ENCODE measurements around the gene PPA1.
"Not testable (repeated sequence)": the region's sequence is repeated elsewhere in the genome, so short reads cannot be mapped to it uniquely, and the experiment has no call there.

Gene PPA1

GRCh38 chr10:70206762-70207161 is 26.5 kb downstream of the PPA1 start:
- DNase-seq: no peak

GRCh38 chr10:70201105-70201504 is 32.1 kb downstream of the PPA1 start:
- no peak for DNase-seq

- DNase-seq: no peak
Measured at GRCh38 chr10:70198696-70199466, 34.3 kb downstream of the PPA1 start.

GRCh38 chr10:70197235-70197945 is 35.8 kb downstream of the PPA1 start:
- DNase-seq: no peak

- no peak for DNase-seq
Measured at GRCh38 chr10:70193391-70193844, 39.8 kb downstream of the PPA1 start.

- no peak for DNase-seq
Measured at GRCh38 chr10:70192326-70192968, 40.8 kb downstream of the PPA1 start.

- DNase-seq: no peak
Measured at GRCh38 chr10:70191972-70192305, 41.3 kb downstream of the PPA1 start.

GRCh38 chr10:70191161-70191971 is 41.9 kb downstream of the PPA1 start:
- DNase-seq: no peak

- DNase-seq: no peak
Measured at GRCh38 chr10:70190581-70190980, 42.6 kb downstream of the PPA1 start.

GRCh38 chr10:70190102-70190501 is 43.1 kb downstream of the PPA1 start:
- no peak for DNase-seq

GRCh38 chr10:70188768-70189167 is 44.5 kb downstream of the PPA1 start:
- DNase-seq: no peak

- no peak for DNase-seq
Measured at GRCh38 chr10:70186571-70186970, 46.7 kb downstream of the PPA1 start.

GRCh38 chr10:70186090-70186489 is 47.1 kb downstream of the PPA1 start:
- DNase-seq: no peak

GRCh38 chr10:70183304-70183703 is 49.9 kb downstream of the PPA1 start:
- DNase-seq: no peak

- DNase-seq: not testable (repeated sequence)
Measured at GRCh38 chr10:70179209-70179608, 54.0 kb downstream of the PPA1 start.

- no peak for DNase-seq
Measured at GRCh38 chr10:70178139-70178725, 55.0 kb downstream of the PPA1 start.

- no peak for DNase-seq
Measured at GRCh38 chr10:70176441-70176840, 56.8 kb downstream of the PPA1 start.

- DNase-seq: no peak
Measured at GRCh38 chr10:70175516-70175915, 57.7 kb downstream of the PPA1 start.

GRCh38 chr10:70174058-70174741 is 59.0 kb downstream of the PPA1 start:
- DNase-seq: no peak

GRCh38 chr10:70169649-70170364 is 63.4 kb downstream of the PPA1 start:
- DNase-seq: no peak

GRCh38 chr10:70169011-70169410 is 64.2 kb downstream of the PPA1 start:
- no peak for DNase-seq

All from cortex of kidney (tissue), 1 donor.